Measurements from ENCODE around the gene DAAM2.

GRCh38 chr6:39886871-39887270, 94.7 kb downstream of the DAAM2 start:
- TF ChIP-seq CTCF (IDR thresholded peaks at IDR 0.05) = no peak
- TF ChIP-seq POLR2A (IDR thresholded peaks at IDR 0.05) = no peak

Measured in esophagus squamous epithelium (tissue), 4 donors.